AG09309 (cell line): ENCODE measurements around the gene KDM7A.
A peak's percentile ranks its signal among the peaks of the same experiment; 100 is the strongest.
"Not testable (repeated sequence)": the region's sequence is repeated elsewhere in the genome, so short reads cannot be mapped to it uniquely, and the experiment has no call there.

ENCODE experiments used
- DNase-seq: peaks from one replicate; pipeline ENCODE4 v3.0.0-alpha.2; 2010; ENCODE audit warnings: low read depth
- H3K4me3 ChIP-seq: 2 replicates; pipeline ENCODE4 v1.5.1; 2011; ENCODE audit warnings: mild to moderate bottlenecking, low read depth, low read length, moderate library complexity; ENCODE audit not compliant: control insufficient read depth
- CTCF ChIP-seq: IDR thresholded peaks from 2 replicates; pipeline ENCODE4 v1.5.1; 2011; ENCODE audit warnings: mild to moderate bottlenecking, low read depth, low read length, inconsistent platforms; ENCODE audit not compliant: insufficient read depth, control insufficient read depth; ENCODE audit errors: missing control alignments

KDM7A gene

GRCh38 chr7:140175221-140176121, 1.3 kb downstream of the KDM7A start:
- peak; percentile 80 for TF ChIP-seq CTCF
- H3K4me3 ChIP-seq, result peak overlapping the region; percentile 55
- DNase-seq, result peak; percentile 86

GRCh38 chr7:140174217-140174616, 2.6 kb downstream of the KDM7A start:
- no peak for TF ChIP-seq CTCF
- DNase-seq, result no peak
- no peak overlapping the region for H3K4me3 ChIP-seq

GRCh38 chr7:140170375-140170774, 6.4 kb downstream of the KDM7A start:
- H3K4me3 ChIP-seq, result no peak overlapping the region
- no peak for DNase-seq
- TF ChIP-seq CTCF, result no peak

GRCh38 chr7:140168816-140169215, 8.0 kb downstream of the KDM7A start:
- H3K4me3 ChIP-seq, result no peak overlapping the region
- no peak for TF ChIP-seq CTCF
- DNase-seq, result no peak

- DNase-seq, result peak; percentile 79
- H3K4me3 ChIP-seq, result no peak overlapping the region
- no peak for TF ChIP-seq CTCF
Measured at GRCh38 chr7:140165422-140165821, 11.4 kb downstream of the KDM7A start.

- DNase-seq, H3K4me3 ChIP-seq: not testable (repeated sequence)
Measured at GRCh38 chr7:140162081-140162480, 14.7 kb downstream of the KDM7A start.

- H3K4me3 ChIP-seq, result no peak overlapping the region
- no peak for DNase-seq
- TF ChIP-seq CTCF, result no peak
Measured at GRCh38 chr7:140161047-140161446, 15.7 kb downstream of the KDM7A start.
